H1 (cell line): Measurements from ENCODE around the gene SLC17A8. TPM values are rescaled to one million over a fixed set of nuclear protein-coding genes. Genes with fewer than 3 reads are reported as not detected.

Source experiments
- CTCF ChIA-PET: fragments of 300-600 bp; sonication (Branson Sonifier 250); formaldehyde crosslinking; loops from one replicate; lab custom pipeline; 2021; ENCODE audit not compliant: partially characterized antibody; lab: Charles Lee
- POLR2A ChIA-PET: fragments of 300-600 bp; sonication (Branson Sonifier 250); formaldehyde crosslinking; loops from one replicate; lab custom pipeline; 2021; ENCODE audit warnings: inconsistent platforms; ENCODE audit not compliant: partially characterized antibody; lab: Charles Lee
- DNase-seq, 2 experiments: peaks; one replicate each; pipeline versions ENCODE4 v3.0.0 to v3.0.0-alpha.2; 2010 to 2022; ENCODE audit warnings: low spot score in 2 of 2, low read depth in 1 of 2, mixed read lengths in 1 of 2
- FAIRE-seq: peaks from 2 replicates; lab custom pipeline; 2011; peaks lifted over from hg19 to GRCh38; lab: Jason Lieb, UNC
- H2AFZ ChIP-seq: 2 replicates; pipeline ENCODE4 v1.8.1; 2012; ENCODE audit warnings: low read length, inconsistent platforms
- H2AK5ac ChIP-seq: 2 replicates; pipeline ENCODE4 v1.6.1; 2013; ENCODE audit warnings: low read depth, low read length
- H2BK120ac ChIP-seq: replicated peaks from 2 replicates; pipeline ENCODE3; 2013; ENCODE audit warnings: low read depth, low read length, inconsistent platforms
- H2BK12ac ChIP-seq: 2 replicates; pipeline ENCODE4 v1.6.1; 2013; ENCODE audit warnings: low read depth, low read length
- H2BK15ac ChIP-seq: 2 replicates; pipeline ENCODE4 v1.6.1; 2013; ENCODE audit warnings: low read length
- H2BK20ac ChIP-seq: 2 replicates; pipeline ENCODE4 v1.6.1; 2013; ENCODE audit warnings: low read length
- H2BK5ac ChIP-seq: 2 replicates; pipeline ENCODE4 v1.6.1; 2013; ENCODE audit warnings: low read depth, low read length
- H3K14ac ChIP-seq: 2 replicates; pipeline ENCODE4 v1.6.1; 2013; ENCODE audit warnings: inconsistent platforms; ENCODE audit not compliant: insufficient read length
- H3K18ac ChIP-seq: 2 replicates; pipeline ENCODE4 v1.6.1; 2013; ENCODE audit warnings: low read length; ENCODE audit errors: extremely low read depth
- H3K23ac ChIP-seq: 2 replicates; pipeline ENCODE4 v1.6.1; 2013; ENCODE audit warnings: inconsistent platforms; ENCODE audit not compliant: insufficient read length
- H3K23me2 ChIP-seq: 2 replicates; pipeline ENCODE4 v1.6.1; 2013; ENCODE audit warnings: low read depth, low read length
- H3K27ac ChIP-seq: 2 replicates; pipeline ENCODE4 v1.6.1; 2011; ENCODE audit warnings: low read depth, low read length, inconsistent platforms
- H3K27me3 ChIP-seq, 4 experiments: replicated peaks in 1 of 4; 1 replicate in 1 of 4; 2 replicates in 3 of 4; pipeline versions ENCODE4 v1.6.1 to v1.8.1; 2011 to 2013; ENCODE audit warnings: low read length in 3 of 4, mild to moderate bottlenecking in 3 of 4, inconsistent platforms in 2 of 4, mixed read lengths in 2 of 4, moderate library complexity in 1 of 4; ENCODE audit not compliant: control insufficient read depth in 3 of 4, insufficient read depth in 3 of 4; ENCODE audit errors: extremely low read depth in 1 of 4
- H3K36me3 ChIP-seq, 4 experiments: 2 replicates each; pipeline versions ENCODE4 v1.6.1 to v1.8.1; 2011 to 2013; ENCODE audit warnings: mild to moderate bottlenecking in 4 of 4, low read length in 3 of 4, moderate library complexity in 2 of 4, control low read depth in 1 of 4, inconsistent platforms in 1 of 4; ENCODE audit not compliant: insufficient read depth in 4 of 4, control insufficient read depth in 2 of 4
- H3K4ac ChIP-seq: replicated peaks from 2 replicates; pipeline ENCODE3; 2013; ENCODE audit warnings: low read length, low read depth, mixed read lengths, inconsistent platforms; ENCODE audit not compliant: insufficient read length
- H3K4me1 ChIP-seq, 4 experiments: replicated peaks in 1 of 4; 1 replicate in 1 of 4; 2 replicates in 3 of 4; pipeline versions ENCODE4 v1.6.1 to v1.8.1; 2011 to 2013; ENCODE audit warnings: low read length in 3 of 4, inconsistent platforms in 2 of 4, mixed read lengths in 1 of 4; ENCODE audit not compliant: insufficient read depth in 4 of 4, control insufficient read depth in 3 of 4
- H3K4me2 ChIP-seq, 2 experiments: 2 replicates each; pipeline versions ENCODE4 v1.6.1 to v1.8.1; 2011 to 2013; ENCODE audit warnings: low read depth in 2 of 2, low read length in 2 of 2, control low read depth in 1 of 2, inconsistent platforms in 1 of 2, mild to moderate bottlenecking in 1 of 2; ENCODE audit not compliant: insufficient read depth in 1 of 2
- H3K4me3 ChIP-seq, 4 experiments: fragments of 200-600, 300-600 bp in 1 of 4; sonication (generic), shearing (Covaris generic), sonication (Bioruptor Twin) in 1 of 4; 2 replicates each; pipeline versions ENCODE4 v1.5.1 to v1.8.1; 2011 to 2016; ENCODE audit warnings: low read length in 4 of 4, low read depth in 3 of 4, control low read depth in 2 of 4, inconsistent platforms in 2 of 4, mild to moderate bottlenecking in 2 of 4, mixed read lengths in 1 of 4, moderate library complexity in 1 of 4; ENCODE audit not compliant: insufficient read depth in 2 of 4; ENCODE audit errors: extremely low read depth in 1 of 4
- H3K56ac ChIP-seq: replicated peaks from 2 replicates; pipeline ENCODE3; 2013; ENCODE audit warnings: low read depth, mild to moderate bottlenecking, mixed read lengths, low read length, inconsistent platforms; ENCODE audit not compliant: insufficient read length
- H3K79me1 ChIP-seq: 2 replicates; pipeline ENCODE4 v1.6.1; 2013; ENCODE audit warnings: low read depth, low read length, control low read depth
- H3K79me2 ChIP-seq, 2 experiments: 2 replicates each; pipeline versions ENCODE4 v1.6.1 to v1.8.1; 2012 to 2013; ENCODE audit warnings: low read length in 2 of 2, mild to moderate bottlenecking in 2 of 2, inconsistent platforms in 1 of 2; ENCODE audit not compliant: insufficient read depth in 2 of 2, control insufficient read depth in 1 of 2
- H3K9ac ChIP-seq, 4 experiments: replicated peaks in 1 of 4; 1 replicate in 1 of 4; 2 replicates in 3 of 4; pipeline versions ENCODE4 v1.6.1 to v1.8.1; 2011 to 2013; ENCODE audit warnings: low read depth in 3 of 4, low read length in 3 of 4, control low read depth in 2 of 4, mild to moderate bottlenecking in 2 of 4, moderate library complexity in 2 of 4, inconsistent platforms in 1 of 4; ENCODE audit errors: extremely low read depth in 1 of 4
- H3K9me3 ChIP-seq, 2 experiments: 2 replicates each; pipeline versions ENCODE4 v1.6.1 to v1.8.1; 2012 to 2013; ENCODE audit warnings: mild to moderate bottlenecking in 2 of 2, moderate library complexity in 2 of 2, control low read depth in 1 of 2, inconsistent platforms in 1 of 2, low read depth in 1 of 2, low read length in 1 of 2, mixed read lengths in 1 of 2; ENCODE audit not compliant: insufficient read depth in 2 of 2
- H4K20me1 ChIP-seq, 2 experiments: replicated peaks in 1 of 2; 2 replicates each; pipeline versions ENCODE3 to v1.8.1; 2011 to 2013; ENCODE audit warnings: inconsistent platforms in 2 of 2, low read length in 2 of 2, mild to moderate bottlenecking in 1 of 2; ENCODE audit not compliant: insufficient read depth in 2 of 2, control insufficient read depth in 1 of 2
- H4K5ac ChIP-seq: 2 replicates; pipeline ENCODE4 v1.6.1; 2013; ENCODE audit warnings: low read length, low read depth, mixed read lengths, inconsistent platforms; ENCODE audit not compliant: insufficient read length
- H4K8ac ChIP-seq: 2 replicates; pipeline ENCODE4 v1.8.0; 2013; ENCODE audit warnings: mild to moderate bottlenecking, moderate library complexity, low read length, inconsistent platforms; ENCODE audit not compliant: insufficient read depth; ENCODE audit errors: extremely low read depth
- H4K91ac ChIP-seq: replicated peaks from 2 replicates; pipeline ENCODE3; 2013; ENCODE audit warnings: low read length, mixed read lengths, inconsistent platforms; ENCODE audit not compliant: insufficient read length
- CBX5 ChIP-seq: fragments of 300-800, 300-1000 bp; sonication (generic); IDR thresholded peaks from 2 replicates; pipeline ENCODE4 v1.7.1; 2016; ENCODE audit warnings: antibody characterized with exemption, low read length, low read depth
- CHD2 ChIP-seq: IDR thresholded peaks from 2 replicates; pipeline ENCODE4 v1.6.1; 2012; ENCODE audit warnings: low read length, improper control_type of control experiment
- GABPA ChIP-seq: IDR thresholded peaks from 2 replicates; pipeline ENCODE4 v1.6.1; 2011; ENCODE audit warnings: mild to moderate bottlenecking, low read length, moderate library complexity, borderline replicate concordance; ENCODE audit not compliant: insufficient read depth
- HDAC2 ChIP-seq, 2 experiments: fragments of 300-600 bp in 1 of 2; sonication (generic) in 1 of 2; IDR thresholded peaks; 2 replicates each; pipeline ENCODE4 v1.6.1; 2011 to 2012; ENCODE audit warnings: low read depth in 2 of 2, low read length in 2 of 2, mild to moderate bottlenecking in 2 of 2, moderate library complexity in 2 of 2, borderline replicate concordance in 1 of 2, inconsistent platforms in 1 of 2
- HDAC6 ChIP-seq: IDR thresholded peaks from one replicate; pipeline ENCODE4 v1.7.1; 2012; ENCODE audit warnings: low read depth, mild to moderate bottlenecking, inconsistent platforms, low read length, moderate library complexity
- JUND ChIP-seq: IDR thresholded peaks from 2 replicates; pipeline ENCODE4 v1.6.1; 2011; ENCODE audit warnings: mild to moderate bottlenecking, improper control_type of control experiment, low read length
- POU5F1 ChIP-seq: IDR thresholded peaks from 2 replicates; pipeline ENCODE4 v1.6.1; 2011; ENCODE audit warnings: low read depth, mild to moderate bottlenecking, low read length, moderate library complexity
- RAD21 ChIP-seq, 2 experiments: IDR thresholded peaks in 1 of 2; conservative IDR thresholded peaks in 1 of 2; 2 replicates each; pipeline ENCODE4 v1.6.1; 2011; ENCODE audit warnings: low read depth in 2 of 2, low read length in 2 of 2, improper control_type of control experiment in 1 of 2, inconsistent platforms in 1 of 2, mild to moderate bottlenecking in 1 of 2, moderate library complexity in 1 of 2
- RFX5 ChIP-seq: IDR thresholded peaks from 2 replicates; pipeline ENCODE4 v1.6.1; 2011; ENCODE audit warnings: low read depth, low read length, improper control_type of control experiment, borderline replicate concordance
- RXRA ChIP-seq: IDR thresholded peaks from 2 replicates; pipeline ENCODE4 v1.6.1; 2011; ENCODE audit warnings: low read depth, mild to moderate bottlenecking, low read length, moderate library complexity; ENCODE audit not compliant: insufficient read depth
- WGBS, 2 experiments: shearing (Covaris generic) in 1 of 2; methylation state at CpG; one replicate each; pipeline versions ENCODE4 v1.1.6 to v1.1.7; 2013 to 2015; ENCODE audit warnings: low lambda C conversion rate in 2 of 2, mixed read lengths in 2 of 2, inconsistent platforms in 1 of 2, low coverage in 1 of 2, missing lambda C conversion rate in 1 of 2; ENCODE audit not compliant: insufficient replicate concordance in 2 of 2, insufficient coverage in 1 of 2, insufficient read length in 1 of 2; ENCODE audit errors: extremely low coverage in 1 of 2, missing lambda C conversion rate in 1 of 2; 5-methylcytosine and 5-hydroxymethylcytosine counted together
- polyA plus RNA-seq, 7 experiments: library from polyadenylated mRNA; depleted of rRNA in 3 of 7; stranded (reverse) in 5 of 7; unstranded in 2 of 7; fragments of >200 nt in 5 of 7; fragments of 200-250 nt in 2 of 7; gene quantifications; 1 replicate in 5 of 7; 2 replicates in 1 of 7; 4 replicates in 1 of 7; pipeline versions ENCODE4 v1.2.1 to v1.2.3, GENCODE V29; 2011 to 2013; ENCODE audit warnings: missing spikeins in 2 of 7, mixed read lengths in 2 of 7
- total RNA-seq: library from RNA; stranded (reverse); fragmentation: NEBNext Ultra II Directional; extraction: Animal tissue kit (Norgen Biotek cat#: 25700); gene quantifications from 2 replicates; pipeline ENCODE4 v1.2.1, GENCODE V29; 2021
- TF ChIP-seq, protein P1 (sequence below): IDR thresholded peaks from 2 replicates; pipeline ENCODE4 v1.6.1; 2012; ENCODE audit warnings: inconsistent platforms

Gene SLC17A8
- total and polyA plus RNA-seq, 2 of the 8 experiments (the other 6 are each of a cell fraction or from before 2014, with no cell fraction given): 0.14 to 0.30 TPM

DNA sequence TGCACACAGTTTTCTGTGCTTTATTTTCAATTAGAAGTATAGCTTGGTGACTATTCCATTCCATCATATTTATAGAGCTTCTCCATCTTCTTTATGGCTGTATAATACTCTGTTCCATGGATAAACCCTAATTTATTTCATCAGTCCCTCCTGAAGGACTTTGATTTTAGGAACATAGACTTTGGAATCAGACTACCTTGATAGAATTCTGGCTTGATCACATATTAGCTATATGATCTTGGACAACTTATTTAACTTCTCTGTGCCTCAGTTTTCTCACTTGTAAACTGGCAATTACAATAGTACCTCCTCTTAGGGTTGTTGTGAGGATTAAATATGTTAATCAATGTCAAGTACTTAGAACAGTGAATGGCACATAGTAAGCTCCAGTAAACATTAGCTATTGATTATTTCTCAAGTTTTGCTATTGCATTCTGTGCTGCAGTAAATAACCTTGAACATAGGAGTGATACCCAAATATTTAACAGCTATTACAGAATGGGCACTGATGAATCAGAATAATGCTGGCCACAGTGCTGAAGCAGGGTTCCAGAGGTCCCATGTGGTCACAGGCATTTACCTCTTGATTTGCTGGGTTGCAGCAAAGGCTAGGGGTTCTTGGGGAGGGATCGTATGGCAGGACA, 104.6 kb downstream of the SLC17A8 start:
- H3K27me3 ChIP-seq: no peaks in the 10 kb centered on the region
- H3K9ac ChIP-seq: no peak overlapping the region
- H3K36me3 ChIP-seq: no peaks in the 10 kb centered on the region
- DNase-seq: no peak
- no peak overlapping the region for H2BK20ac ChIP-seq
- no peak overlapping the region for H2BK120ac ChIP-seq
- no peak overlapping the region for H2BK15ac ChIP-seq
- no peaks in the 10 kb centered on the region for H3K9me3 ChIP-seq
- no peak overlapping the region for H2AK5ac ChIP-seq
- ChIA-PET POLR2A (interaction anchor here (0.9 kb wide), 1 partner anchor 26 kb away, joined by 3 read pairs; no protein-coding TSS in a partner anchor), CTCF (interaction anchor here (0.6 to 1.9 kb wide), 10 partner anchors 14 to 262 kb away, joined by 3 to 12 read pairs (median 3); no protein-coding TSS in a partner anchor)
- no peaks in the 10 kb centered on the region for H3K23me2 ChIP-seq
- H4K20me1 ChIP-seq: no peaks in the 10 kb centered on the region
- no peaks in the 10 kb centered on the region for H3K79me1 ChIP-seq
- no peak overlapping the region for H3K27ac ChIP-seq
- peaks cover 0 to 3% (median 1%) of the 10 kb centered on the region in 4 experiments; a peak in 1 of 7 replicates for H3K4me1 ChIP-seq
- no peak overlapping the region for H3K14ac ChIP-seq
- no peaks in the 10 kb centered on the region for H3K79me2 ChIP-seq
- no peak overlapping the region for H3K23ac ChIP-seq
- WGBS, 2 experiments: 87% methylated on average over 1 of the region's 1 CpG; no CpG with 5 or more reads in 1 of the 2 experiments
- H4K5ac ChIP-seq: no peak overlapping the region
- no peak overlapping the region for H3K18ac ChIP-seq
- H2BK5ac ChIP-seq: no peak overlapping the region
- no peak overlapping the region for H3K4me2 ChIP-seq
- no peak overlapping the region for H2AFZ ChIP-seq
- H2BK12ac ChIP-seq: no peak overlapping the region
- H3K4ac ChIP-seq: no peak overlapping the region
- no peak overlapping the region for H3K56ac ChIP-seq
- no peak overlapping the region for H4K8ac ChIP-seq
- H3K4me3 ChIP-seq: no peak overlapping the region
- FAIRE-seq: no peak
- no peak overlapping the region for H4K91ac ChIP-seq
- no peak for TF ChIP-seq HDAC2 (IDR thresholded peaks at IDR 0.05; ENCODE audit: borderline replicate concordance in 1 of 2, low read depth in 2 of 2, low read length in 2 of 2)
- no peak for TF ChIP-seq RXRA
- no peak for TF ChIP-seq CHD2
- no peak for TF ChIP-seq CBX5
- TF ChIP-seq RAD21 (IDR thresholded peaks at IDR 0.05 in 1 of 2, conservative IDR thresholded peaks at IDR 0.05 in 1 of 2; ENCODE audit: low read depth in 2 of 2, low read length in 2 of 2): no peak
- TF ChIP-seq GABPA: no peak
- no peak for TF ChIP-seq POU5F1
- TF ChIP-seq JUND: no peak
- TF ChIP-seq, protein P1, sequence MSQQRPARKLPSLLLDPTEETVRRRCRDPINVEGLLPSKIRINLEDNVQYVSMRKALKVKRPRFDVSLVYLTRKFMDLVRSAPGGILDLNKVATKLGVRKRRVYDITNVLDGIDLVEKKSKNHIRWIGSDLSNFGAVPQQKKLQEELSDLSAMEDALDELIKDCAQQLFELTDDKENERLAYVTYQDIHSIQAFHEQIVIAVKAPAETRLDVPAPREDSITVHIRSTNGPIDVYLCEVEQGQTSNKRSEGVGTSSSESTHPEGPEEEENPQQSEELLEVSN: no peak
- TF ChIP-seq HDAC6: no peak
- no peak for TF ChIP-seq RFX5
